Measurements from ENCODE around the gene CSTF1.

CSTF1 gene

GRCh38 chr20:56371977-56372376 lies 20.5 kb upstream of the CSTF1 start:
- no peak overlapping the region for H3K27ac ChIP-seq
- H3K4me3 ChIP-seq: no peak overlapping the region
- intact Hi-C loops (cut with DNase I; ENCODE audit: low total_unique reads): no loop called here
- no peak for DNase-seq
- TF ChIP-seq CTCF (IDR thresholded peaks at IDR 0.05): no peak
- no peaks in the 10 kb centered on the region for H3K9me3 ChIP-seq
- H3K36me3 ChIP-seq: peaks cover 12 to 33% (median 18%) of the 10 kb centered on the region in 3 donors
- no peaks in the 10 kb centered on the region for H3K4me1 ChIP-seq
- no peaks in the 10 kb centered on the region for H3K27me3 ChIP-seq

GRCh38 chr20:56372850-56373249 lies 19.6 kb upstream of the CSTF1 start:
- DNase-seq: no peak
- H3K9me3 ChIP-seq: no peaks in the 10 kb centered on the region
- no peaks in the 10 kb centered on the region for H3K4me1 ChIP-seq
- H3K36me3 ChIP-seq: peaks cover 3 to 25% (median 9%) of the 10 kb centered on the region in 3 donors
- H3K4me3 ChIP-seq: no peak overlapping the region
- intact Hi-C loops (cut with DNase I; ENCODE audit: low total_unique reads): no loop called here
- H3K27ac ChIP-seq: no peak overlapping the region
- TF ChIP-seq CTCF (IDR thresholded peaks at IDR 0.05): no peak
- H3K27me3 ChIP-seq: no peaks in the 10 kb centered on the region

GRCh38 chr20:56373942-56374341 lies 18.5 kb upstream of the CSTF1 start:
- Histone ChIP-seq H3K4me3 (no peak overlapping the region), H3K27ac (no peak overlapping the region), H3K9me3 (no peaks in the 10 kb centered on the region), H3K27me3 (no peaks in the 10 kb centered on the region), H3K36me3 (peaks cover 0 to 15% (median 0%) of the 10 kb centered on the region in 3 donors), H3K4me1 (no peaks in the 10 kb centered on the region)
- TF ChIP-seq CTCF (IDR thresholded peaks at IDR 0.05): no peak
- intact Hi-C loops (cut with DNase I; ENCODE audit: low total_unique reads): no loop called here
- DNase-seq: no peak

GRCh38 chr20:56376331-56376730 lies 16.1 kb upstream of the CSTF1 start:
- H3K9me3 ChIP-seq: no peaks in the 10 kb centered on the region
- DNase-seq: no peak
- no peaks in the 10 kb centered on the region for H3K4me1 ChIP-seq
- H3K4me3 ChIP-seq: no peak overlapping the region
- TF ChIP-seq CTCF (IDR thresholded peaks at IDR 0.05): no peak
- H3K27me3 ChIP-seq: no peaks in the 10 kb centered on the region
- no peaks in the 10 kb centered on the region for H3K36me3 ChIP-seq
- intact Hi-C loops (cut with DNase I; ENCODE audit: low total_unique reads): no loop called here
- H3K27ac ChIP-seq: no peak overlapping the region

- intact Hi-C loops (cut with DNase I; ENCODE audit: low total_unique reads): no loop called here
Measured at GRCh38 chr20:56378386-56378785, 14.1 kb upstream of the CSTF1 start.

More at GRCh38 chr20:56378386-56378785, 14.1 kb upstream of the CSTF1 start:
- H3K27ac ChIP-seq: no peak overlapping the region
- no peaks in the 10 kb centered on the region for H3K9me3 ChIP-seq
- no peak for DNase-seq
- no peaks in the 10 kb centered on the region for H3K27me3 ChIP-seq
- no peak for TF ChIP-seq CTCF (IDR thresholded peaks at IDR 0.05)
- H3K36me3 ChIP-seq: no peaks in the 10 kb centered on the region
- H3K4me3 ChIP-seq: no peak overlapping the region
- no peaks in the 10 kb centered on the region for H3K4me1 ChIP-seq
